HG03520 (cell line): ENCODE data around the gene RAP2B.

Experiments used
- ATAC-seq: cut with Tn5 transposase; IDR thresholded peaks from one replicate; pipeline ENCODE4 v1.9.1; 2021; ENCODE audit warnings: mild to moderate bottlenecking, moderate library complexity; ENCODE audit not compliant: unreplicated experiment

Gene RAP2B

GRCh38 chr3:153159771-153160397 is 2.1 kb upstream of the RAP2B start:
- ATAC-seq = no peak

- ATAC-seq = peak; percentile 25
These were observed 1.4 kb upstream of the RAP2B start for GRCh38 chr3:153160451-153161137.

- ATAC-seq = peak; percentile 77
These were observed 800 bp upstream of the RAP2B start for GRCh38 chr3:153161138-153161713.

GRCh38 chr3:153162513-153163392 is 727 bp downstream of the RAP2B start:
- ATAC-seq = peak; percentile 1

- no peak for ATAC-seq
These were observed 1.3 kb downstream of the RAP2B start for GRCh38 chr3:153163393-153163724.

GRCh38 chr3:153163756-153164550 is 1.9 kb downstream of the RAP2B start:
- no peak for ATAC-seq

- ATAC-seq = no peak
These were observed 3.2 kb downstream of the RAP2B start for GRCh38 chr3:153165261-153165681.

GRCh38 chr3:153166206-153166605 is 4.2 kb downstream of the RAP2B start:
- no peak for ATAC-seq

- ATAC-seq = no peak
These were observed 4.8 kb downstream of the RAP2B start for GRCh38 chr3:153166796-153167195.

- no peak for ATAC-seq
These were observed 7.9 kb downstream of the RAP2B start for GRCh38 chr3:153169793-153170383.

GRCh38 chr3:153171256-153171655 is 9.2 kb downstream of the RAP2B start:
- no peak for ATAC-seq

GRCh38 chr3:153171918-153172317 is 9.9 kb downstream of the RAP2B start:
- no peak for ATAC-seq

GRCh38 chr3:153172796-153173757 is 11.1 kb downstream of the RAP2B start:
- no peak for ATAC-seq

GRCh38 chr3:153173758-153174516 is 11.9 kb downstream of the RAP2B start:
- no peak for ATAC-seq

GRCh38 chr3:153176197-153176596 is 14.2 kb downstream of the RAP2B start:
- ATAC-seq = no peak

- ATAC-seq = no peak
These were observed 18.9 kb downstream of the RAP2B start for GRCh38 chr3:153180860-153181372.

- ATAC-seq = no peak
These were observed 20.7 kb downstream of the RAP2B start for GRCh38 chr3:153182501-153183293.
